ENCODE data around the gene SYNJ1. TPM values are rescaled to one million over a fixed set of nuclear protein-coding genes. Genes with fewer than 3 reads are reported as not detected.
A peak's percentile ranks its signal among the peaks of the same experiment; 100 is the strongest.
"Not testable (repeated sequence)": the region's sequence is repeated elsewhere in the genome, so short reads cannot be mapped to it uniquely, and the experiment has no call there.

Gene SYNJ1
- total and polyA plus RNA-seq, 2 experiments from 2014 or later: 1.4 to 4.2 TPM

GRCh38 chr21:32773048-32773344 is 45.2 kb upstream of the SYNJ1 start:
- H3K27ac ChIP-seq (ENCODE audit: low read depth); H3K9me3 Mint-ChIP-seq; ATAC-seq; H3K27me3 Mint-ChIP-seq (ENCODE audit: insufficient read depth, low read depth, poor library complexity); H2AFZ ChIP-seq; H3K9me2 ChIP-seq (ENCODE audit: insufficient read depth); H3K27me3 ChIP-seq (ENCODE audit: insufficient read depth); H3F3A ChIP-seq (replicated peaks; ENCODE audit: low read depth); H3K27ac Mint-ChIP-seq; DNase-seq (ENCODE audit: low spot score): not testable (repeated sequence)
- Histone ChIP-seq H3K4me1 (ENCODE audit: insufficient read depth) (peaks cover 24% of the 10 kb centered on the region), H4K20me1 (replicated peaks; ENCODE audit: insufficient read depth) (peaks cover 27% of the 10 kb centered on the region), H3K36me3 (ENCODE audit: insufficient read depth) (peaks cover 15% of the 10 kb centered on the region; the same call in 1 of the 2 replicates), H3K4me3 (peak overlapping the region; percentile 83), H3K4me2 (peak overlapping the region; percentile 77), H3K79me2 (replicated peaks; ENCODE audit: insufficient read depth) (peaks cover 32% of the 10 kb centered on the region)
- Mint-ChIP-seq H3K36me3 (ENCODE audit: low read depth) (peaks cover 22% of the 10 kb centered on the region), H3K4me3 (peak overlapping the region; percentile 90), H3K4me1 (peaks cover 18% of the 10 kb centered on the region)

- Mint-ChIP-seq H3K27me3 (ENCODE audit: insufficient read depth, low read depth, poor library complexity) (peaks cover 7% of the 10 kb centered on the region), H3K27ac (peak overlapping the region; percentile 99), H3K36me3 (ENCODE audit: low read depth) (peaks cover 28% of the 10 kb centered on the region), H3K4me1 (peaks cover 18% of the 10 kb centered on the region), H3K4me3 (peak overlapping the region; percentile 90), H3K9me3 (no peaks in the 10 kb centered on the region; the same call in 2 of the 3 replicates)
- ATAC-seq: no peak
- H3K79me2 ChIP-seq (replicated peaks; ENCODE audit: insufficient read depth): peaks cover 37% of the 10 kb centered on the region
- H3F3A ChIP-seq (replicated peaks; ENCODE audit: low read depth): no peaks in the 10 kb centered on the region
- peaks cover 24% of the 10 kb centered on the region for H3K4me1 ChIP-seq (ENCODE audit: insufficient read depth)
- peak overlapping the region; percentile 43; the same call in 1 of the 2 replicates for H2AFZ ChIP-seq
- peaks cover 32% of the 10 kb centered on the region for H4K20me1 ChIP-seq (replicated peaks; ENCODE audit: insufficient read depth)
- H3K9me2 ChIP-seq (ENCODE audit: insufficient read depth): no peaks in the 10 kb centered on the region
- H3K27ac ChIP-seq (ENCODE audit: low read depth): no peak overlapping the region
- H3K27me3 ChIP-seq (ENCODE audit: insufficient read depth): no peaks in the 10 kb centered on the region
- H3K4me3 ChIP-seq: peak overlapping the region; percentile 83
- DNase-seq (ENCODE audit: low spot score): peak; percentile 8
- H3K36me3 ChIP-seq (ENCODE audit: insufficient read depth): peaks cover 16% of the 10 kb centered on the region; the same call in 1 of the 2 replicates
- peak overlapping the region; percentile 77 for H3K4me2 ChIP-seq
- TF ChIP-seq ZNF331 (CRISPR knock-in tag; IDR thresholded peaks at IDR 0.05; ENCODE audit: low read depth): no peak
- no peak for TF ChIP-seq JUNB (IDR thresholded peaks at IDR 0.05; ENCODE audit: unreplicated experiment)
- TF ChIP-seq NANOG (IDR thresholded peaks at IDR 0.05; ENCODE audit: borderline replicate concordance): no peak
- no peak for TF ChIP-seq REST (IDR thresholded peaks at IDR 0.05; ENCODE audit: unreplicated experiment)
- TF ChIP-seq EZH2 (IDR thresholded peaks at IDR 0.05; ENCODE audit: low read depth, unreplicated experiment): no peak
- TF ChIP-seq POLR2AphosphoS5 (IDR thresholded peaks at IDR 0.05; ENCODE audit: low read depth): no peak
- TF ChIP-seq STAT1 (IDR thresholded peaks at IDR 0.05; ENCODE audit: unreplicated experiment): no peak
- no peak for TF ChIP-seq ZNF114 (CRISPR knock-in tag; IDR thresholded peaks at IDR 0.05)
- TF ChIP-seq CTCF (conservative IDR thresholded peaks at IDR 0.05; ENCODE audit: low read depth in 2 of 2): no peak
- TF ChIP-seq ETS1 (IDR thresholded peaks at IDR 0.05): no peak
- TF ChIP-seq CREB1 (CRISPR knock-in tag; IDR thresholded peaks at IDR 0.05; ENCODE audit: low read depth): no peak
Observed at GRCh38 chr21:32772281-32773047, 44.7 kb upstream of the SYNJ1 start.
